ENCODE data around the gene DACT2.

GRCh38 chr6:168363811-168364792 lies 44.5 kb upstream of the DACT2 start:
- TF ChIP-seq EZH2phosphoT487 (IDR thresholded peaks at IDR 0.05; ENCODE audit: insufficient read depth, low read depth) (no peak), EZH2 (IDR thresholded peaks at IDR 0.05; ENCODE audit: insufficient read depth, poor library complexity, severe bottlenecking) (no peak)

Data from GM23248 (cell line).